HG03103 (cell line): ENCODE results near the gene DAZ2.
"Not testable (repeated sequence)": the region's sequence is repeated elsewhere in the genome, so short reads cannot be mapped to it uniquely, and the experiment has no call there.

Source experiments
- ATAC-seq: cut with Tn5 transposase; IDR thresholded peaks from one replicate; pipeline ENCODE4 v1.9.1; 2021; ENCODE audit warnings: low read depth; ENCODE audit not compliant: unreplicated experiment

DAZ2 gene

GRCh38 chrY:23219233-23219632, at the start of gene DAZ2:
TSS of gene DAZ2 (plus strand) at chrY:23219533. CDS start at chrY:23219741, 208 bp downstream.
- ATAC-seq = not testable (repeated sequence)

GRCh38 chrY:23198908-23199307, 20.4 kb upstream of the DAZ2 start, which contains the start of gene DAZ1:
TSS of gene DAZ1 (minus strand) at chrY:23199008. CDS start at chrY:23198800, 208 bp downstream.
- ATAC-seq = not testable (repeated sequence)

GRCh38 chrY:23207455-23207854, 11.9 kb upstream of the DAZ2 start:
- ATAC-seq = not testable (repeated sequence)

GRCh38 chrY:23209802-23210495, 9.4 kb upstream of the DAZ2 start:
- not testable (repeated sequence) for ATAC-seq

DNA sequence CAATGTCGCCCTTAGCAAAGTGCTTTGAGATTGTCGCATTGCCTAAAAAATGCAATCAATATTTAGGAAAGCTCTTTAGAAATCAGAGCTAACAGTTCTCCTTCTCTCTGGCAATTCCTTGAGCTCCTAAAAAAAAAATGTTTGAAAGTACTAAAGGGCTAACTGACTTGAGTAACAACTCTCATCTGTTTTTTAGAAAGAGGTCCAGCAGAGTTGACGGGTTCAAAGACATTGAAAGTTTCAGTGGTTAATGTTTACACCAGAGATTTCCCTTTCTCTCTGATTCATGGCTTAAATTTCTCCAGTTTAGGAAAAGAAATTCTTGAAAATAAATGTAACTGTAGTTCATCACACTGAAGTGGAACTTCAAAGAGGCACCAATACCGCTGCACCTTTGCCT, 8.7 kb upstream of the DAZ2 start:
- not testable (repeated sequence) for ATAC-seq
